ENCODE measurements around the gene BPIFA1.

DNA sequence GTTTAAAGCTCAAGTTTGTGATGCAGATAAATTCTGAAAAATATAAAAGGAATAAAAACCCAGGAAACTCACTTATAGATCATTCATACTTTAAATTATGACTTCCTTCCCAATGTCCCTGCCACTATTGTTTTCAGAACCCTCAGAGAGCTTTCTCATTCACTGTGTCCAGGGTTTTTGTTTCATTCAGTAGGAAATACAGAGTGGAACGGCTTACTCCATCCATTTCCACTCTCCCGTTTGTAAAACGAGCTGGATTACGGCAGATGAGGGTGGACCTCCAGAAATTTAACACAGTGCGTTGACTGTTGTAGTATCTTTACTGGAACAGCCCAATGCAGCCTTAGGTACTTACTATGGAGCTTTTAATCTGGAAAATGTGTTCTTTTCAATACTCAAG lies 23.6 kb downstream of the BPIFA1 start:
- TF ChIP-seq ELF4 (IDR thresholded peaks at IDR 0.05) (no peak), SP1 (IDR thresholded peaks at IDR 0.05) (no peak), FOXM1 (IDR thresholded peaks at IDR 0.05; ENCODE audit: borderline replicate concordance) (no peak), TARDBP (IDR thresholded peaks at IDR 0.05) (no peak), HDGF (IDR thresholded peaks at IDR 0.05; ENCODE audit: borderline replicate concordance) (no peak)

All from HEK293T (cell line).